Activated T-cell treated with anti-CD3 and anti-CD28 coated beads, Interleukin-2, amount 50 U/mL, for 1 hour (primary cell): ENCODE results near the gene CYFIP1.

Source experiments
- DNase-seq: peaks from one replicate; pipeline ENCODE4 v3.0.0-alpha.2; 2020

The CYFIP1 gene

GRCh38 chr15:22967084-22967770 is 12.9 kb downstream of the CYFIP1 start:
- no peak for DNase-seq

- DNase-seq, result no peak
These were observed 13.7 kb downstream of the CYFIP1 start for GRCh38 chr15:22966321-22967083.

- no peak for DNase-seq
These were observed 16.5 kb downstream of the CYFIP1 start for GRCh38 chr15:22963641-22964040.

GRCh38 chr15:22962611-22963010 is 17.6 kb downstream of the CYFIP1 start:
- no peak for DNase-seq

- no peak for DNase-seq
These were observed 18.4 kb downstream of the CYFIP1 start for GRCh38 chr15:22961762-22962161.

GRCh38 chr15:22960556-22960955 is 19.6 kb downstream of the CYFIP1 start:
- DNase-seq, result no peak

GRCh38 chr15:22960126-22960525 is 20.0 kb downstream of the CYFIP1 start:
- DNase-seq, result no peak

- DNase-seq, result no peak
These were observed 20.7 kb downstream of the CYFIP1 start for GRCh38 chr15:22959321-22960101.

GRCh38 chr15:22958487-22959280 is 21.5 kb downstream of the CYFIP1 start:
- DNase-seq, result no peak

- DNase-seq, result no peak
These were observed 23.2 kb downstream of the CYFIP1 start for GRCh38 chr15:22956978-22957260.

GRCh38 chr15:22956257-22956977 is 23.8 kb downstream of the CYFIP1 start:
- DNase-seq, result no peak

- no peak for DNase-seq
These were observed 24.5 kb downstream of the CYFIP1 start for GRCh38 chr15:22955544-22956119.

GRCh38 chr15:22954798-22955543 is 25.2 kb downstream of the CYFIP1 start:
- no peak for DNase-seq

- no peak for DNase-seq
These were observed 25.8 kb downstream of the CYFIP1 start for GRCh38 chr15:22954326-22954725.

- DNase-seq, result no peak
These were observed 27.2 kb downstream of the CYFIP1 start for GRCh38 chr15:22952796-22953579.

- DNase-seq, result no peak
These were observed 28.5 kb downstream of the CYFIP1 start for GRCh38 chr15:22951381-22952280.

GRCh38 chr15:22951031-22951380 is 29.2 kb downstream of the CYFIP1 start:
- no peak for DNase-seq

- DNase-seq, result no peak
These were observed 29.7 kb downstream of the CYFIP1 start for GRCh38 chr15:22950256-22950990.

- DNase-seq, result no peak
These were observed 31.1 kb downstream of the CYFIP1 start for GRCh38 chr15:22949074-22949547.
